Hypothalamus (tissue), 51 donors: ENCODE measurements around the gene VTI1A.

Experiments
- DNase-seq, 51 donors: peaks; one replicate each; lab custom pipeline; 2025; lab: John Stamatoyannopoulos, UW

The VTI1A gene

DNA sequence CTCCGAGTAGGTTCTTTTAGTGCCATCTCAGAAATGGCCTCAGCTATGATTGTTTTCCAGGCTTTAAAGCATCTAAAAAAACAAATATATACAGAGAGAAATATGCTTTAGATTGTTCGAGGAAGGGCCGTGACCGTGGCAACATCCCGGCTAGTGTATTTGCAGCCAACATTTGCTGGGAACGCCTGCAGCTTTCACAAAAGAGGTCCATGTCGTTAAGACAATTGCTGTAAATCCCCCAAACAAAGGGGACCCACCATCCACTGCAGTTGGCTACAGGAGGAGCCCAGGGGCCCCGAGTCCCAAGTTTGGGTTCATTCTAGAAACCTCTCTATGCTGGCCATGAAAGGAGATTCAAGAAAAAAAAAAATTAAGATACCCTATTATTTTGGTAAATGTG lies 350.2 kb downstream of the VTI1A start:
- DNase-seq, result no peak

DNA sequence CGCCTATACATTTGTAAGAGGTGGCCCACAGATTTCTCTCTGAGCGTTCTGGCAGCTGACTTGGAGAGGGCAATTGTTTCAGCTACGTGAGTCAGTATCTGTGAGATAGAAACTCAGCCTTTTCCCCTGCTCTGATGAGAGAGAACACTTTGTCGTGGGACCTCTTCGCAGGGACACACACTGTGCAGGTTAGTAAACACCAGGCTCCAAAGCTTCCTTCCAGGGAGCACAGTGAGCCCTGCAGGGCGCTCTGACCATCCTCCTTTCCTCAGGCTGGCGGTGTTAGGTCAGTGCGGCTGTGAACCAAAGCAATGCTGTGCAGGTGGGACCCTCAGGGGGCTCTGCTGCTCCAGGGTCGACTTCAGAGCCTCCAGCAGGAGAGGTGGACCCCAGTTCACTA lies 350.8 kb downstream of the VTI1A start:
- DNase-seq, result no peak

DNA sequence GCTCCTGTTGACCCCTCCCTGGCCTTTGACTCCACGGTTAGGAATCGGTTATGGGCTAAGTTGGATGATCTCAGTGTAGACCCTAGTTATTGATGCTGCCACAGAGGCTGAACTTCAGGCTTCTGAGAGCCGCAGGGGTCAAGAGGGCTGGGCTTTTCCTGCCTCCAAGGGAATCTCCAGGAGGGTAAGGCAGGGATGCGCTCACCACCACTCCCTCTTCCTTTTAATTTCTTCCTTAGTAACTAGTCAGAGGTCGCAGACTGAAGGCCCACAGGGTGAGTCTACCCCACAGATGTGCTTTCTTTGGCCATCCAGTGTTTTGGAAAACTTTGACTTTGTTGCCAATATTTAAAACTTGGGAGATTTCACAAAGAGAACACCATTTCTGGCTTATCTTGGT lies 352.0 kb downstream of the VTI1A start:
- DNase-seq, result no peak

DNA sequence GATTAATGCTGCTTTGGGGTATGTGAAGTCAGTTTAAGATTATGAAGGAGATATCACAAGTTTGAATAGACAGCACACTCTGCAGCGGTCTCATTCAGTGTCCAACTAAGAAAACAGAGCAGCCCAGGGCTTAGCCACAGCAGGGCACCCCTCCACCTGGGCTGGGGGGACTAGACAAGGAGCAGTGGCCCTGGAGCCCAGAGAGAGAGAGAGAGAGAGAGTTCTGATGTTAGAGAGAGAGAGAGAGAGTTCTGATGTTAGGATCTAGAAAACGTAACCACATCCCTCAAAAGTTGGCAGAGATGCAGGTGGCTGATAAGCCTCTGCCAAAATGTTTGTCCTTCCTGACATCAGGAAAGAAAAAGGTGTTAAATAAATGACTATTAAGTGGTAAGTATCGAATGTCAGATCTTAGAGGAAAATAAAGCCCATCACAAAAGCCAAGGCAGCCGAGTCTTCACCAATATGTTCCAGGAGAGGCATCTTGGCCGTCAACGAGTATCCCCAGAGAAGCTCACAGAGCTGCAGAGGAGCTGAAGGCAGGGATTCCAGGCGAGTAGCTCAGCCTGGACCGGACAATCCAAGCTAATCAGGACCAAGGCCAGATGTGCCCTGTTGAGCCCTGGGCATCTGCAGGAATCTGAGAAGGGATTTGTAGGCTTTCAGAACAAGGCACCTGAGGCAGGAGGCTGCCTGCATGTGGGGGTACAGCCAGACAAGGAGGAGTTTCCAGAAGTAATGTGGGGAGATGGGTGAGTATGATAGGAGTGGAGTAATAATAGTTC lies 352.9 kb downstream of the VTI1A start:
- no peak for DNase-seq

DNA sequence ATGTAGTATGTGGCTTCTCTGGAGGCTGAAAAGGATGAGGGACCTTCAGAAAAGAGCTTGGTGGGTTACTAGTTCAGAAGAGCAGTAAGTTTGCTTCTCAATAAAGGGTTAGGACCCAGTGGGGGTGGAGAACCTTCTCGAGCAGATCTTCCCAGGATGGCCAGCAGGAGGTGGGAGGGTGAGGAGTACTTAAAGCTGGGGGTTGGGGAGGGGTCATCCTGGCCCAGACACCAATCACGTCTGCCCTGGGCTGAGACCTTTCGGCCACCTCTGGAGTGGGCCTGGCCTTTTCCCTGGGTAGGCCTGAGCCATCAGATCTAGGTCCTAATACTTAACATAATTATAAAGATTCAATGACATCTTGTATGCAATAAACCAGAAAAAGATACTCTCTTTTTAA lies 354.0 kb downstream of the VTI1A start:
- DNase-seq, result no peak

DNA sequence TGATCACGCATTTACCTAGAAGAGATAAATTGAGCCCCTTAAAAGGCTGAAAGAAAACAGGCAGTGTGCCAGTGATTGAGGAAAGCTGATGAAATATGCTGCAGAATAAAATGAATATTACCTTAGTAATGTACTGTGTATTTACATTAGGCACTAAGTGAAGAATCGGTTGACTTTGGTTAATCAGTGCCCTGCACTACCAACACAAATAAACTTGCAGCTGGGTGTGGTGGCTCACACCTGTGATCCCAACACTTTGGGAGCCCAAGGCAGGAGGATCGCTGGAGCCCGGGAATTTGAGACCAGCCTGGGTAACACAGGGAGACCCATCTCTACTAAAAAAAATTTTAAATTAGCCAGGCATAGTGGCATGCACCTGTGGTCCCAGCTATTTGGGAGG lies 354.7 kb downstream of the VTI1A start:
- DNase-seq, result no peak

DNA sequence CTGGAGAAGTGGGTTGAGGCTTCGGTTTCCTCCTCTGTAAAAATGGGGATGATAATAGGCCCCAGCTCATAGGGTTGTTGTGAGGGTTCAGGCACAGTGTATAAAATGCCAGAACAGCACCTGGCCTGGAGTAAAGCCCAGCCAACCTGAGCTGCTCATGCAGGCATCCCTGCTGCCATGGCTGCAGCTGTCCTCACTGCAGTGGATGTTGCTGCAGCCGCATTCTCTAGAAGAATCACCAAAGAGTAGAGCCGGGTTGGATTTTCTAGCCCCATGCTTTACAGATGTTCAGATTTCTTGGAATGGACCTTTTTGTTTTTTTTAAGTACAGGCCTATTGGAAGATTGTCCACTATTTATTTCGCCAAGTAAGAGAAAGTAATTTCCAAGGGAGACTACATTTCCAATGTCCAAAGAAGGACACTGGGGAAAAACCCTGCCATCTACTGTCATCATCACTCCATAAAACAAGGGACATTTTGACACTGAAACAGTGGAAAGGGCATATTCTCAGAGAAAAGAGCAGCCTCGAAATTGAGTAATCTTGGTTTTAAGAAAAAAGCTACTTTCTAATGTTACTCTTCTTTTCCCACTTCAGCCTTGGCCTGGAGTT lies 355.5 kb downstream of the VTI1A start:
- DNase-seq, result no peak

DNA sequence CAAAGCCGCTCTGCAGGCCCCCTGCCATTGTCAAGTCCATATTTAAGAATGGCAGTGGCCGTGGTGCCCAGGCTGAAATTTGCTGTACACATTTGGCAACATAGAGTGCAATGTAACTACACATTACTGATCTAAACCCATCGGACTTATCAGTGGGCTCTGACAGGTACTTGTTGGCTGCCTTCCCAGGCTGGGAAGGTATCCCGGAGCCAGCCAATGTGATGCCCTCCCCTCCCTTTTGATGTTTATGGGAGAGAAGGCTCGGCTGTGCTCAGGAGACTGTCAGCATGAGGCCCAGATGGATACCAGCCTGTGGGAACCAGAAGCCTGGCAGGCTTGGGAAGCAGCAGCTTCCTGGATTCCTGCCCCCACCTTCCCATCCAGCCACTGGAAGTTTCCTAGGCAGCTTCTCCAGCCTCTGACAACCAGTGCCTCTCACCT lies 357.0 kb downstream of the VTI1A start:
- DNase-seq, result peak in 9 of 51 donors; percentile 3 to 18 (median 7)

DNA sequence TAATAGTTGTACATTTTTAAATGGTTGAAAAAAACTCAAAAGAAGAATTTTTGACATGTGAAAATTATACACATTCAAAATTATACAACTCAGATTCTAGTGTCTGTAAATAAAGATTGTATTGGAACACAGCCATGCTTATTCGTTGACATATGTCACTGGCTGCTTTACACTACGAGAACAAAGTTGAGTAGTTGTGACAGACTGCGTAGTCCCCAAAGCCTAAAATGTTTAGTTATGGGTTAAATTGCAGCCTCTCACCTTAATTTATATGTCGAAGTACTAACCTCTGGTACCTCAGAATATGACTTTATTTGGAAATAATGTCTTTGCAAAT lies 358.2 kb downstream of the VTI1A start:
- no peak for DNase-seq

DNA sequence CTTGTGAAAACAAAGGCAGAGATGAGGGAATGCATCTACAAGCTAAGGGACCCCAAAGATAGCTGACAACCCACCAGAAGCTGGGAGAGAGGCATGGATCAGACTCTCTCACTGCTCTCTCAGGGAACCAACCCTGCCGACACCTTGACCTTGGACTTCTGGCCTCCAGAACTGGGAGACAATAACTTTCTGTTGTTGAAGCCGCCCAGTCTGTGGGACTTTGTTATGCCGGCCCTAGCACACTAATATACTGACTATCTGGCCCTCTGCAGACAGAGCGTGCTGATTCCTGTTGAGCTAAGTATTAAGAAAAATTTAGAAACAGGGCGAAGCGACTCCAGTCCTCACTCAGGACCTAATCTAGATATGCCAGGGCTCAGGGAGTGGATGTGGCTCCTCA lies 358.7 kb downstream of the VTI1A start:
- DNase-seq, result no peak

DNA sequence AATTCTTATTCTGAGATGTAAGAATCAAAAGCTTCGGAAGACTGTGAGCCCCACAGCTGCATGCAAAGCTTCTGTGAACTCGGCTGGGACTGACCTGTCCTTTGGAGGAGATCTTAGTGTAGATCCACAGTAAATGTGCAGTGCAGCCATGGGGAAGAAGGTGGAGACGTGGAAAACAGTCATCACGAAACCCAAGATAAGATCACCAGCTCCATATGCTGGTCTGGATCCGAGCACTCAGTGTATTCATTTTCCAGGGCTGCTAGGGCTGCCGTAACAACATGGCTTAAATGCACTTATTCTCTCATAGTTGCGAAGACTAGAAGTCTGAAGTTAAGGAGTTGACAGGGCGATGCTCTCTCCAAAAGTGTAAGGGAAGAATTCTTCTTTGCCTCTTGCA lies 360.0 kb downstream of the VTI1A start:
- no peak for DNase-seq

DNA sequence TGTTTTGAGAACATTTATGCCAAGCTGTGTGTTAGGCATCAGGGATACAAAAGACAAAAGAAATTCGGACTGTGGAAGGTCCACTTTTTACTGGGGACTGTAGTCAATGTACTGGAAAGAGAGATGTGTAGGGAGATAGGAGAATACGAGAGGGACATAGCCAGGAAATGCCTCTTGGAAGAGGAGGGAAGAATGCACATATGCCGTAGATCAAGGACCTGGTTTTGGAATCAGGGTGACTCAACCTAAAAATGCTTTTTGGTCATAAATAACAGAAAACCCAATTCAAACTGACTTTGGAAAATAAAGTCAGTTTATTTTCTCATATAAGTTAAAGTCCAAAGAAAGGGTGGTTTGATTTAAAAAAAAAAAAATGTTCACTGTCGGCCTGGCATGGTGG lies 362.7 kb downstream of the VTI1A start:
- DNase-seq, result no peak

DNA sequence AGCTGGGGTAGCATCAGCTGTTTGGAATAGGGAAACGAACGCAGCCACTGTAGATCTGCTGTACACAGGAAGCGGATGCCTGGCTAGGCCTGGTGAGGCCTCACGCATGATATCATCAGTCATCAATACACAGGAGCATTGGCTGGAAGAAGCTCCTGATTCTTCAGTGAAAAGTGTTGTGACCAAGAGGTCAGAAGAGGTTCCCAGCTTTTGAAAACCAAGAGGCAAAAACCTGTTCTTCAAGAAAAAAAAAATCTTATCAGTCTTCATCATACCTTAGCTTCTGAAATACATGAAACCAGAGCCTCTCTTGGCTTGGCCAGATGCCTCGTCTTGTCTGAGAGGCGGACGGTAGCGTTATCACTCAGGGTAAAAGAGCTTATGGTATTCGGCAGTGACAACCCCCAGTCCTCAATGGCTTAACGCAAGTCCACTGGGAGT lies 363.7 kb downstream of the VTI1A start:
- DNase-seq, result no peak

DNA sequence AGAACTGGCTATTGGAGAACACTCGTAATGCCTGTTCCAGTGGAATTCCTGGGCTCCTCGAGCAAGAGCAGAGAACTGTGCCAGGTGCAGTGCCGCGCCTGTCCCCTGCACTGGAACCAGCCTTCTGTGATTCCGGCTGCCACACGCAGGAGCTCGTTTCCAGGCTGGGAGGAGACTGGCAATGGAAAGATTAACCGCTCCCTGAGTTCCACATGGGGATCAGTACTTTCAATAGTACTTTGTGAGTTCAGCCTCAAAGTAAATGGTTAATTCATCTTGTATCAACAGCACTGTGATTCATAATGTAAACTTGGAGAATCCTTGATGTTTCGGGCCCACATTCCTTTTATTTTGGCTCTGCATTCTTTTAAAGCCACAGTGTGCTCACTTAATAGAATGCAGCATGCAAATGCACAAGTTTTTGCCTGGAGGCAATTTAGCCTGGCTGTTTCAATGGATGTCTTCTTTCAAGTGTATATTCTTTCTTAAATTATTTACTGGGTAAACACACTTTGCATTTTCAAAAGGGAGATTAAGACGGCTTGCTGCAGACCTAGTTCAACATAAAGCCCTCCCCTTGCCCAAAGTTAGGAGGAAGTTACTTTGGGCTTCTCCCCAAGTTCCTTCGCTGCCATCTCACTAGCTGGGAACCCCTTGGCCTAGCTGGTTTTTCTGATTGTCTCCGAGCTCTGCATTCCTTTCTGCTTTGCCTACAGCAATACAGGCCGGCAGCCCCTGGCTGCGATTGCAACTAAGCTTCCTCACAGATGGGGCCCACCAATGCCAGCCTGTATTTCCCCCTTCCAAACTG lies 364.9 kb downstream of the VTI1A start:
- DNase-seq, result peak in 1 of 51 donors; percentile 4

DNA sequence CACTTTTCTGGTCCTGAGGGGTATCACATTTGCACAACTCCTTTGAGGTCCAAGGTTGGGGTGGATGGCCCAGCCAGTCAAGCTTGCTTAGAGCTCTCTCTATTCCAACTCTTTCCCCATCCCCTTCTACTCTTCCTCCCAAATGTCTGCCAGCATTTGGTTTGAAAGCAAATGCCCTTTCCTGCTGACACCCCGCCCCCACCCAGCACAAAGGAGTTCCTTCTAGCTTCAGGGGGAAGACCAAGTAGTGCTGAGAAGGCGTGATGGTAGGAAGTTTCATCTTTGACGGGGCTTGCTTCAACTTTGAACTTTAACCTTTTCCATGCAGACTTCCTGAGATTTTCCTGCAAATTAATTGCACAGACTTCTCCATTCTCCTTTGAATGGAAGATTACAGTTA lies 365.6 kb downstream of the VTI1A start:
- DNase-seq, result no peak

DNA sequence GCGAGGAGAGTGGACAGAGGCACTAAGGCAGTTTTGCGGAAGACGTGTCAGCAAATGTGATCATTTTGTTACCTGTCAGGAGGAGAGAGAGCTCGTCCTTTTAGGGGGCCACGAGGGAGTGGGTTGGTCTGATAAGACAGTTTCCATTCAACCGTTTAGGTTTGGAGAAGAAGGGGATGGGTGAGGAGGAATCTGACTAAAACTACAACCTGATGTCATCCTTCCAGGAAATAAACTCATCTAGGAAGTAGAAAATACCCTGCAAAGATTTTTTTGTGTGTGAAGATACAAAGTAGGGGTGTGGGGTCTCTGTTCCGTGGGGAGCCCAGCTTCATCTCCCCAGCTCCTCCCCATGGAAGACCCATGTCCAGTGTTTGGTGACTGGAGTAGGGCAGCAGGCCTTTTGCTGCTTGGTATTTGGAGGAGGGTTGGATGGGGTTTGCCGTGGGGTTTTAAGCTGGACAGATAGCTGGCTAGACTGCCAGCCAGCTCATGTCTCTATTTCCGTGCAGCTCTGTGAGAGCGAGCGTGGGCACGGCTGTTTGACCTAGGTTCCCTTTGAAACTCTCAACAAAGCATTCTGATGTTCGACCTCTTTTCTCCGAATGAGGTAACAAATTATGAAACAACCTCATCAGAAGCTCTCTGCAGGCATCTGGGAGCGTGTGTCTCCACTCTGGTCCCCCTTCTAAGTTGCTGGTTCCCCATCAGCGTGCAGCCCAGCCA lies 367.0 kb downstream of the VTI1A start:
- DNase-seq, result no peak

DNA sequence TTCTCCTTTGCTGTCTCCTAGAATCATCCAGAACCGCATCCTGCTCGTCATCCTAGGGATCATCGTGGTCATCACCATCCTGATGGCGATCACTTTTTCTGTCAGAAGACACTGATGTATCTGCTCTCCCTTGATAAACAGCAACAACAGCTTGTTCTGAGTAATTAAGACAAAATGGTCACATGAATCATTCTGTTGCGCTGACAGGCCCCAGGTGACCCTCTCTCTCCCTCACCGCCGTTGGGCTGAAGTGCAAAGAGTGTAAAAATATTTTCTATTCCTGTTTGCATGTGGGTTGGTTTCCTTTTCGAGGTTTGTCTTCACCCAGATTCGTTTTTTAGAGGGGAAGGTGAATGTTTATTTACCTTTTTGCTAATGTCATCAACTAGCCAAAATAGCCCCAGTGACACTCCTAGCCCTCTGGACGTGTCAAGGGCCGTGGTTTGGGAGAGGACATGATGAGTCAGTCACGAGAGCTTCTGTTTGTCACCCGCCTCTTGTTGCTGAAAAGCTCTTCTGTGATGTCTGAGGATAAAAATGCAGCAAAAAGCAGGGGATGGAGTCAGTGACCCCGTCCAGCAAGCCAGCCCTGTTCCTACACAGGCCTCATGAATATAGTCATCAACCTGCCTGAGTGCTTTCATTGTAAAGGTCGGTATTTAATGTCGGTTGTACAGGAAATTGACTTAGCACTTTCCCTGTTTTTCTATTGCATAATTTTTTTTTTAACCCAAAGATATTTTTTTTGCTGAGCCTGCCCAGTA lies 368.4 kb downstream of the VTI1A start:
- no peak for DNase-seq

DNA sequence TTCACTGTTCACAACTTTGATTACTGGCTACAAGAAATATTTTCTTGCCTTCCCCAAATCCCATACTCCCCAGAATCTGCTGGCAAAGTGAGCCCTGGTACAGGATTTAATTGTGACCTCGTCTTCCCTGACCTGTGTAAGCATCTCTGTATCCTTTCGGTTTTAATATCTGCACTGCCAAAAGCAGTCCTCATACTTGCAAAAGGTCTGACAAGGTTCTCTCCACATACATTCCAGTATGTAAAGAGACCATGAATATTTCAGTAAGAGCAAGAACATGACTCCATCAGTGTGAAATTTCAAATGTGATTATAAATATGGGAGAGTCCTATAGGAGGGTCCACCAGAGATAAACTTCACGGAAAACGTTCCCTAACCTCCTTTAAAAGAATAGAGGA lies 369.0 kb downstream of the VTI1A start:
- no peak for DNase-seq

DNA sequence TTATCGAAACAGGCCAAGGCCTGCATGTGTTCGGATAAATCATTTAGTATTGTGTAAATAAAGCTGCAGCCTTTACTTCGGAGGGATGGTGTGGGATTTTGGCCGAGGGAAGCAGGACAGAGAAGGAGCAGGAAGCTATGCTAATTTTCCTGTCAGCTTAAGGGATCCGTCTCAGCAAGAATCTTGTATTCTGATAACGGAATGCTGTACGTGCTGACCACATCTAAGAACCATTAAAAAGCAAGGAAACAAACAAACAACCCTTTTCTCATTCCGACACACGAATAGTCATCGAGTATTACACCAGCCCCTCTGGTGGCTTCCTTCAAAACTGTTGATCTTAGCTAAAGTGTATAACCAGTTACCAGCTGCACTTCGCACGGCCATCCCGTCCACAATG lies 369.9 kb downstream of the VTI1A start:
- DNase-seq, result no peak
